ENCODE data around the gene ADGRB3. TPM values are rescaled to one million over a fixed set of nuclear protein-coding genes. Genes with fewer than 3 reads are reported as not detected.

Gene ADGRB3
- total RNA-seq, 1 experiment from 2014 or later: 0.11 TPM

GRCh38 chr6:68632734-68633133 is 2.3 kb upstream of the ADGRB3 start:
- BruUV-seq (replicated peaks): no TSS peak
- H2AFZ ChIP-seq (ENCODE audit: low read length): no peak overlapping the region
- H4K20me1 ChIP-seq (ENCODE audit: low read length): no peaks in the 10 kb centered on the region
- H3K4me1 ChIP-seq (ENCODE audit: insufficient read depth, low read length): no peaks in the 10 kb centered on the region
- H3K9ac ChIP-seq (ENCODE audit: low read length): no peak overlapping the region
- no peaks in the 10 kb centered on the region for H3F3A ChIP-seq (ENCODE audit: low read length, unreplicated experiment)
- no peaks in the 10 kb centered on the region for H3K36me3 ChIP-seq (ENCODE audit: low read depth, low read length)
- H3K27me3 ChIP-seq (ENCODE audit: low read length): peaks cover 53% of the 10 kb centered on the region
- H3K4me3 ChIP-seq (ENCODE audit: low read length): no peak overlapping the region
- ChIA-PET POLR2A (ENCODE audit: unreplicated experiment) (no interaction called here), CTCF (no interaction called here)
- intact Hi-C loops (cut with micrococcal nuclease): no loop called here
- no peak for DNase-seq
- TF ChIP-seq CTCF (conservative IDR thresholded peaks at IDR 0.05; ENCODE audit: low read depth, low read length) (no peak), EZH2phosphoT487 (IDR thresholded peaks at IDR 0.05; ENCODE audit: borderline replicate concordance, low read length) (no peak), EZH2 (IDR thresholded peaks at IDR 0.05; ENCODE audit: low read length, unreplicated experiment) (no peak)
- H3K79me2 ChIP-seq (ENCODE audit: low read length): no peaks in the 10 kb centered on the region
- ATAC-seq: no peak
- H3K4me2 ChIP-seq (ENCODE audit: low read length): no peak overlapping the region
- H3K27ac ChIP-seq (ENCODE audit: low read length): no peak overlapping the region
- no peaks in the 10 kb centered on the region for H3K9me3 ChIP-seq (ENCODE audit: low read length)
- H3K9me2 ChIP-seq (replicated peaks; ENCODE audit: low read length): no peaks in the 10 kb centered on the region

GRCh38 chr6:68633281-68633971 is 1.7 kb upstream of the ADGRB3 start:
- Histone ChIP-seq H3K4me2 (ENCODE audit: low read length) (peak overlapping the region; percentile 73), H4K20me1 (ENCODE audit: low read length) (no peaks in the 10 kb centered on the region), H3K4me3 (ENCODE audit: low read length) (peak overlapping the region; percentile 72; the same call in 1 of the 2 replicates), H3F3A (ENCODE audit: low read length, unreplicated experiment) (no peaks in the 10 kb centered on the region), H3K9ac (ENCODE audit: low read length) (no peak overlapping the region), H3K9me2 (replicated peaks; ENCODE audit: low read length) (no peaks in the 10 kb centered on the region), H3K4me1 (ENCODE audit: insufficient read depth, low read length) (no peaks in the 10 kb centered on the region), H2AFZ (ENCODE audit: low read length) (no peak overlapping the region), H3K27ac (ENCODE audit: low read length) (no peak overlapping the region), H3K27me3 (ENCODE audit: low read length) (peaks cover 56% of the 10 kb centered on the region), H3K79me2 (ENCODE audit: low read length) (no peaks in the 10 kb centered on the region), H3K36me3 (ENCODE audit: low read depth, low read length) (no peaks in the 10 kb centered on the region), H3K9me3 (ENCODE audit: low read length) (no peaks in the 10 kb centered on the region)
- TF ChIP-seq CTCF (conservative IDR thresholded peaks at IDR 0.05; ENCODE audit: low read depth, low read length) (no peak), EZH2 (IDR thresholded peaks at IDR 0.05; ENCODE audit: low read length, unreplicated experiment) (no peak)
- intact Hi-C loops (cut with micrococcal nuclease): no loop called here
- BruUV-seq (replicated peaks): no TSS peak
- ChIA-PET POLR2A (ENCODE audit: unreplicated experiment) (no interaction called here), CTCF (no interaction called here)
- ATAC-seq (no peak), DNase-seq (no peak)

- POLR2A ChIA-PET (ENCODE audit: unreplicated experiment): interaction anchor here (0.6 kb wide), 1 partner anchor 68 kb away, joined by 5 read pairs; no protein-coding TSS in a partner anchor
- no peak for DNase-seq
- Histone ChIP-seq H3K9me2 (replicated peaks; ENCODE audit: low read length) (no peaks in the 10 kb centered on the region), H2AFZ (ENCODE audit: low read length) (peak overlapping the region; percentile 41), H3K4me1 (ENCODE audit: insufficient read depth, low read length) (no peaks in the 10 kb centered on the region), H3K4me3 (ENCODE audit: low read length) (peak overlapping the region; percentile 72), H3K9ac (ENCODE audit: low read length) (no peak overlapping the region), H3K79me2 (ENCODE audit: low read length) (no peaks in the 10 kb centered on the region), H4K20me1 (ENCODE audit: low read length) (no peaks in the 10 kb centered on the region), H3K27ac (ENCODE audit: low read length) (no peak overlapping the region), H3K9me3 (ENCODE audit: low read length) (no peaks in the 10 kb centered on the region), H3F3A (ENCODE audit: low read length, unreplicated experiment) (no peaks in the 10 kb centered on the region), H3K36me3 (ENCODE audit: low read depth, low read length) (no peaks in the 10 kb centered on the region), H3K4me2 (ENCODE audit: low read length) (peak overlapping the region; percentile 73), H3K27me3 (ENCODE audit: low read length) (peaks cover 63% of the 10 kb centered on the region)
- TF ChIP-seq CTCF (conservative IDR thresholded peaks at IDR 0.05; ENCODE audit: low read depth, low read length) (no peak), EZH2 (IDR thresholded peaks at IDR 0.05; ENCODE audit: low read length, unreplicated experiment) (no peak), EZH2phosphoT487 (IDR thresholded peaks at IDR 0.05; ENCODE audit: borderline replicate concordance, low read length) (no peak)
- no peak; the same call in 1 of the 2 replicates for ATAC-seq
- intact Hi-C loops (cut with micrococcal nuclease): loop anchor here (1.0 kb wide), 1 partner anchor 290 kb away; no protein-coding TSS in a partner anchor
- no TSS peak for BruUV-seq (replicated peaks)
- CTCF ChIA-PET: interaction anchor here (0.6 to 1.5 kb wide), 2 partner anchors 62 to 290 kb away, joined by 3 read pairs; no protein-coding TSS in a partner anchor
These were observed 933 bp upstream of the ADGRB3 start for GRCh38 chr6:68633972-68634725.
